G401 (cell line): ENCODE measurements around the gene RPA1. TPM values are rescaled to one million over a fixed set of nuclear protein-coding genes. Genes with fewer than 3 reads are reported as not detected.

Experiments used
- DNase-seq: peaks from one replicate; pipeline ENCODE4 v3.0.0-alpha.2; 2015; ENCODE audit warnings: low spot score
- in situ Hi-C: cut with HindIII; loops from 2 replicates; pipeline ENCODE4 v1.10.0; 2016; ENCODE audit warnings: low sequenced_read_pairs, mixed read lengths
- total RNA-seq: library from RNA; depleted of rRNA; stranded (reverse); fragments of >200 nt; shearing (Covaris generic); gene quantifications from 2 replicates; pipeline ENCODE4 v1.2.3, GENCODE V29; 2014

Gene RPA1
- total RNA-seq, 1 experiment from 2014 or later = 102 TPM

DNA sequence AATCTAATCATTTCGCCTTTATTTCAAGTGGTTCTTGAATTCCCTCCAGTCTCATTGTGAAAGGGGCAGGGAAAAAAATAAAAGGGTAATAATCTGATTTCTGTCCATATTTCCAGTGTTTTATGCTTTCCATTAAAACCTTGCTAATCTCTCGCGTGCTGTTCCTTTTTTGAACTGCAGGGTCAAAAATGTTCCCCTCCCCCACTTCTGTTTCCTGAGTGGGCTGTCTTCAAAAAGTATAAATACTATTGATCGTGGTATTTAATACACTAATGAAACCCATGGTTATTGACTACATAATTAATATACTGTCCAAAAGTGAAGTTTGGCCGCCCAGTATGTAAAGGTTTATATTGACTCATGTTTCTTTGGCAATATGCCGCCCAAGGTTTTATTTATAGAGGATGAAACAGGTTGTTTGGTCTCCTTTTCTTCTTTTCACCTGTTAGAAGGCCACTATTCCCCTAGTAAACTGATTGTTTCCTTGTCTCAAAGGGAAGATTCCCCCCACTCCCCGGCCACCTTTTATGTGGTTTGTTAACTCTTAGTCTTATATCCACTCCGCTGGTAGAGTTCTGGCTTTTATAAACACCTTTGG is 69.7 kb downstream of the RPA1 start:
- in situ Hi-C loops = loop anchor here (25.0 kb wide), 1 partner anchor 138 kb away; the partner anchor contains the start of genes DPH1, OVCA2 and RTN4RL1
- no peak for DNase-seq

GRCh38 chr17:1904273-1905182 is 74.7 kb downstream of the RPA1 start:
- in situ Hi-C loops = no loop called here
- DNase-seq = no peak

DNA sequence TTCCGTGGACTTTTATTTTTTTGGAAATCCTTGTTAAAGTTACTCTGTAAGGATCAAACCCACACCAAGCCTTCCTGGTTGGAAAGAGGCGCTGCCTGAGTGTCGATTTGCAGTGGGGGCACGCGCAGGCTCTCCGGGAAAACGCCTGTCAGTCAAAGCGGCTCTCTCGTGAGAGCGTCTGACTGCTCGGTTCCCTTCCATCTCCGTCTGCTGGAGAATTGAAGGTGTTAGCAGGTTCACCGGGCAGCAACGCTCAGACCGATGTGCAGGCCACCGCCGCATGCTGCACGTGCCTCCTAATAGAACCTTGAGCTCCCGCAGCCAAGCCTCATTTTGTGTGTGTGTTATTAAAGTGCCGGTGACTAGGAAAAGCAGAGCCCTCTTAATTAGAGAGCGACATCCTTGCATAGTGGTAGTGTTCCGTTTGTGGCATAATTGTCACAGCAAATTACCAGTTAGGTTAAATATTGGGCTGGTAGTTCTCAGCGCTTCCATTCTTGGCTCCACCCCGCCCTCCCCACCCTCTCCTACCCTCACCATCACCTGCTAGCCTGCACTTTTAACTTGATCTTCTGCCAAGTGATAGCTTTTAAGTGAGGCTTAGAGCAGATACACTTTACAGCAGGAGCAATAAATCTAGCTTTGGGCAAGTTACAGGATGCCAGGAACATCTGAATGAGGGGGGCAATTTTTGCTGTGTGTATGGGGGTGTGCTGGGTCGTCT is 75.5 kb downstream of the RPA1 start:
- in situ Hi-C loops = no loop called here
- DNase-seq = peak; percentile 64

- in situ Hi-C loops = no loop called here
- peak; percentile 76 for DNase-seq
These were observed 76.9 kb downstream of the RPA1 start for GRCh38 chr17:1906662-1907101.

DNA sequence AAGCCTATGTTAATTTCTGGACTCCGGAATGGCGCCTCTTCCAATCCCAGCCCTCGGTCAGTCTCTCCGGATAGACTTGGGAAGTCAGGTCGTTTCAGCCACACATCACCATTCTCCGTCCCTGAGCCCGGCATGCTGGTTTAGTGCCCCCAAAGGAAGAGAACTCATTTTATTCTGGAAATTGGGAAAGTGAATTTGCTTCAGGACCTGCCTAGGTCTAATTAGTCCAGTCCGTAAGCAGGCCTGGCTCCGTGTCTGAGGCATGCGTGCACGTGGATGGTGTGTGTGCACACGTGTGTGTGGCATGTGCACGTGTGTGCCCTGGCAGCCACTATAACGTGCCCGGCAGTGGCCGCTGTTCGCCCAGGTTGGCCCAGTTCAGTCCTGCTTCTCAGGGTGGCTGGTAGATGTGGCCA is 77.4 kb downstream of the RPA1 start:
- peak; percentile 71 for DNase-seq
- in situ Hi-C loops = no loop called here

DNA sequence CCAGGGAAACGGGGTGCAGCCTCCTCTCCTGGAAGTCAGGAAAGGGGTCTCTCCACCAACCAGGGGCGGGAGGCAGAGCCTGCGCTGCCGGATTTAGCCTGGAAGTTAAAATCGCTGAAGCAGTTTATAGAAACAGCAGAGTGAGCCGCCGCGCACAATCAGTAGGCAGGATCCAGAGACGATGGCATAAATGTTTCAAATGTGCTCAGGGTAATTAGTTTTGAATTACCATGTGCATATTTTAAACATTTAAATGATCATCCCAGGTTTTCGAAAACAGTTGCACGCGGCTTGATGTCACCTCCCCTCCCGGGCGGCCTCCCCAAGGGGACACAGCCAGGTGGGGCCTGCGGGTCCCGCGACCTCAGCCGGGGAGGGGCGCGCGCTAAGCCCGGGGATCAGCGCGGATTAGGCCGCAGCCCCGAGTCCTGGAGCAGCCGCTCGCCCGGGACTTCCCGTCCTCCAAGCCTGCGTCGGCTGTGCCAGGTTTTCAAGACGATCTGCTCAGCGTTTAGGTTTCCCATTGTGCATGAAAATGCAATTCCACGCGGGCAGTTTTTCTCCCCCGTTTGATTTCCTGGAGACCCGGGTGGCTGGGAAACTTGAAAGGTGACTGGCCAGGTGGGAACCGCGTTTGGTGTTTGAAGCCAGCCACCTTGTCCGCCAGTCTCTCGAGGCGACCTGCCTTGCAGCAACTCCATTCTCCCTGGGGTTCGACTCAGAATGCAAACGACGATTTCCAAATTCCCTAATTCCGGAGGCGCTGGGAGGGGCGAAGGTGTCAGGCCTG is 78.3 kb downstream of the RPA1 start:
- in situ Hi-C loops = no loop called here
- DNase-seq = peak; percentile 74

DNA sequence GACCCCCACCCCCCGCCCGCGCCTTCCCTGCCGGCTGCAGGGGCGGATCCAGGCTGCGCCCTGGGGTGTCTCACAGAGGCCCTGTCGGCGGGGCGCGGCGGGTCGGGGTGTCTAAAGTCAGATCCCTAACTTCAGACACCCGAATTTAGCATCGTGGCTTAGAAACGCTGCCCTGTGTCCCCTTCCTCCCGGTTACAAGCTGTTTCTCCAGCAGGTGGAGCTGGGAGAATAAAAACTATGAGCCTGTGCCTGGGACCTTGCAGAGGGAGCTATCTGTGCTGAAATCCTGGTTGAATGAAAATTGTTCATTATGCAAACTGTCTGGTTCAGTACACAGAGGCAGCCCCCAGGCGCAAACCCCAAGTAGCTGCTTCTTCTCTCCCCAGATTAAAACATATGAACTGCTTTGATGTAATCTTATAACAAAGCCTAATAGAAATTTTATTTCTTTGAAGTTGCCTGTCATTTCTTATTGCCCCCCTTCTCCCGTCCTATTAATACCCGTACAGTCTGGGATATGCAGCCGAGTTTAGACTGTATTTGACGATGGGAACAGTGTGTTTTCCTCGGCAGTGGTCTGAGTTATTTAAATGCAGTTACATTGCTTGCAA is 79.0 kb downstream of the RPA1 start:
- in situ Hi-C loops = no loop called here
- DNase-seq = peak; percentile 94

DNA sequence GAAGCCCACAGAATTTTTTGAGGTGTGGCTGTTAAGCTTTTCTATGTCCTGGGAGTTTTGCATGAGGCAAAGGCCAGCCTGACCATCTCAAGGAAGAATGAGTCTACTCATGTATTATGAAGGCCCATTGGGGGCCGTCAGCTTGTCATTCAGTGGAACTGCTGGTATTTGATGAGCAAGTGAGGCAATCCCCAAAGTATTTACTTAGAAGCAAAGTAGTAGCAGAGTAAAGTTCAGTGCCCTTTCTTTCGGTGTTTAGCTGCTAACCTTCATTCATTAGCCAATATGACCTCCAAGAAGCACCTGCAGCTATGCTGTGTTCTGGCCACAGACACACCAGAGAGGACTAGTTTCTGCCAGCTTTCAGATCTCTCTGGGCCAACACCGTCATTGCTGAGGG is 80.2 kb downstream of the RPA1 start:
- no peak for DNase-seq
- in situ Hi-C loops = no loop called here

DNA sequence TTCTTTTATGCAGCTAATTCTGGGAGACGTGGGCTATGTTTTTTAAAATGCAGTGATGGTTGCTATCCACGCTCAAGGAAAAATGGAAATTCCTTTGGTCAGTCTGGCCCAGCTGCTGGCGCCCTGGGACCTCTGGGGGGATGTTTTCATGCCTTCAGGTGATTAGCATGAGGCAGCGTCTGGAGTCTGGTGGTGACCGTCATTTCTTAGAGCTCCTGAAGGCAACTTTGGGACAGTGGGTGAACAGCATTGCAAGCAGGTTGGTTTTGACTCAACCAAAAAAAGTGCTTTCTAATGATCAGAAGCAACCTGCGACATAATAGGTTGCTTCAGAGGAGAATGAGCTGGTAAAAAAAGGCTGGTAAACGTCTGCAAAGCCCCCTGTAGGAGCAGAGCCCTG is 82.3 kb downstream of the RPA1 start:
- in situ Hi-C loops = no loop called here
- DNase-seq = no peak

GRCh38 chr17:1913702-1914101 is 83.9 kb downstream of the RPA1 start:
- no peak for DNase-seq
- in situ Hi-C loops = no loop called here

DNA sequence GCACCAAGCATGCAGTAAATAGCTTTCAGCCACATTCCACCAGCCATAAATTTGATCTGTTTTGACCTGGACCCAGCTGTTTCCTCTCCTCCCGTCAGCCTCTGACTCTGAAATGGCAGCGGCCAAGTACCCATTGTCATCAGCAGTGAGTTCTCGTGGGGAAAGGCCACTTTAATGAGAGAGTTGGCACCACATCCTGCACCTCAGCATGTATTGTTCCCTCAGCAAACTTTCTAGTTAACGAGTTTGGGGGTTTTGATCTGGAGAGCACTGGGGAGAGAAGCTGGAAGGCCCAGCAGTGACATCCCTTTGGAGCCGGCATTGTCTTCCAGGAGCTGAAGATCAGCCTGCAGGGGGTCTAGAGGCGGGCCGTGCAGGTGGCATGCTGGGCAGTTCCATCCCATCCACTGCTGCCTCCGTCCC is 84.9 kb downstream of the RPA1 start:
- DNase-seq = no peak
- in situ Hi-C loops = no loop called here

GRCh38 chr17:1915889-1916288 is 86.1 kb downstream of the RPA1 start:
- in situ Hi-C loops = no loop called here
- DNase-seq = no peak

DNA sequence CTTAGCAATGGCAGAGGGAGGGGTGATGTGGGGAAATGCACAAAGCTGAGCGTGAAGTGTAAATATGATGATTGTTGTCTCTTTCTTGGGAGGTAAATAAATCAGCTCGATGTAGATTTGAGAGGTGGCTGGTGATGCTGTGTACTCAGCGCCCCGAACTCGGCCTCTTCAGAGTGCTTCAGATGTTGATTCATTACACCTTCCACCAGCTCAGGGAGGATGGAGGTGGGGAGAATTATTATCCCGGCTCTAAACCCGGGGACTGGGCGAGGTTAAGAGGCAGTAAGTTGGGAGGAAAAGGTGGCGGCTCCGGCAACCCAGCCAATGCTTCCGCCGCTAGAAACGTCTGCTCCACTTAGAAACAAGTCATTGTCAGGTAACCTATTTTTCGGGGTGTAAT is 86.5 kb downstream of the RPA1 start:
- no peak for DNase-seq
- in situ Hi-C loops = no loop called here

DNA sequence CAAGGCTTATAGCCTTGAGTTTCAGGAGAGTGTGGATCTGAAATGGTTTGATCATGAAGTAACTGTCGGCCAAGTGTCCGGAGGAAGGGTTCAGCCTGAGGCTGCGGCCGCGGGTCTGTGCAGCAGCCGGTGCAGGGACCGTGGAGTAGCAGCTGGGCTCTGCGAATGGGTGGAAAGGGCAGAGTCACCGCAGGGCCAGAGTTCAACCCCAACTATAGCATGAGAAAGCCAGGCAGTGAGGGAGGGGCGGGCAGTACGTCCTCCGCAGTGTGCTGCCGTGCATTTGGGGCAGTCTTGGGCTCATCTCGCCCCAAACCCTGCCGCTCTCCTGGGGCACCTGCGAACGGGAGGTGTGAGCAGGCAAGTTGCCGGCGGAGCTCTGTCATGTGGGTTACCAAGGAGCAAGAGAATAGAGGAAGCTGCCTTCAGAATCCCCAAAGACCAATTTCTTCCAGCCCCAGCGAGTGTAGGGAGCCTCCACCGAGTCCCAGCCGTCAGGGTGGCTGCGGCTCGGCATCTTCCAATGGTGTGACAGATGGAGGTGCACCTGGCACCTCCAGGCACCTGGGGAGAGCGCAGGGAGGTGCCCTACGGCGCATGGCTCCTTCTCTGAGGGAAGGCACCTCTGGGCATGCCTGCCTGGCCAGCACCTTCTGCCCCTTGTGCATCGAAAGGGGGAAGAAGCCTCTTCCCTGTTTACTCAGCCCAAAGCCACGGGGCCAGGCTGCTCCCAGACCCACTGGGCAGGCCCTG is 87.3 kb downstream of the RPA1 start:
- in situ Hi-C loops = no loop called here
- DNase-seq = no peak

DNA sequence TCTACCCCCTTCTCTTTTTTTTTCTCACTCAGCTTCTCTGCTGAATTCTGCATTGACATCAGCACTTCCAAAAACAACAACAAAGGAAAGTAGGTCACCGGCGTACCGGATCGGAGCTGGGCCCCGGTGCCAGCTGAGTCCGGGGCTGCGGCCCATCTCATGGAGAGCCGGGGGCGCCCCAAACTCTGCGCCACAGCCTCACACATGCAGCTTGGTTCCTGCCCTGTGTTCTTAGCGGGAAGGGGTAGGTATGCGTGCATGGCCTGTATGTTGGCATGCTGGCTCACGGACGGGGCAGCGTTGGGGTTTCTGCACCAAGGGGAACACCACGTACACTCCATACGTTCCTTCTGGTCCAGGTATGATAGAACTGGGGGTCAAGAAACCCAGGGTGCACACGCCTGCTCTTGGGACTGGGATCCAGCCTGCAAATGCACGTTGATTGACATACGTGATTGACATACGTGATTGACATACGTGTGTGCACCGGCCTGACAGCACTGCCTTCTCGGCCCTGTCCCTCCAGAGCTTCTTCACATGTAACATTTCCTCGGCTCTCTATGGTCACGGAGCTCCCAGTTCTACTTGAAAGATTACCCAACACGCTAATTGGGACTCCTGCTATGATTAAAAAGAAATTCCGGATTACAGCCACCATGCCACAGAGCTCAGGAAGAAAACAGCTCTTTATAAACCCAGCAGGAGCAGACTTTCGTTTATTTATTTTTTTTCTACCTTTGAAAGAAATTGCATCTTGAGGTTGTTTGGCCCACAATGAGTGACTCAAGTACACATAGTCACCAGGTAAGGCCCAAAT is 88.7 kb downstream of the RPA1 start:
- peak; percentile 44 for DNase-seq
- in situ Hi-C loops = no loop called here

GRCh38 chr17:1919201-1919600 is 89.4 kb downstream of the RPA1 start:
- in situ Hi-C loops = no loop called here

GRCh38 chr17:1920948-1921351 is 91.1 kb downstream of the RPA1 start:
- in situ Hi-C loops = no loop called here

More at GRCh38 chr17:1919201-1919600, 89.4 kb downstream of the RPA1 start:
- DNase-seq = no peak

More at GRCh38 chr17:1920948-1921351, 91.1 kb downstream of the RPA1 start:
- peak; percentile 98 for DNase-seq
